ENCODE measurements around the gene CNTN5.

The CNTN5 gene

GRCh38 chr11:99631618-99632017 is 610.9 kb downstream of the CNTN5 start:
- DNase-seq (ENCODE audit: low spot score): no peak

- no peak for DNase-seq (ENCODE audit: low spot score)
These were observed 612.2 kb downstream of the CNTN5 start for GRCh38 chr11:99632969-99633368.

GRCh38 chr11:99634581-99634980 is 613.8 kb downstream of the CNTN5 start:
- DNase-seq (ENCODE audit: low spot score): no peak

GRCh38 chr11:99638073-99638553 is 617.4 kb downstream of the CNTN5 start:
- no peak for DNase-seq (ENCODE audit: low spot score)

- no peak for DNase-seq (ENCODE audit: low spot score)
These were observed 619.9 kb downstream of the CNTN5 start for GRCh38 chr11:99640671-99641070.

- DNase-seq (ENCODE audit: low spot score): no peak
These were observed 625.2 kb downstream of the CNTN5 start for GRCh38 chr11:99645934-99646333.

GRCh38 chr11:99670067-99670676 is 649.4 kb downstream of the CNTN5 start:
- no peak for DNase-seq (ENCODE audit: low spot score)

- DNase-seq (ENCODE audit: low spot score): no peak
These were observed 651.2 kb downstream of the CNTN5 start for GRCh38 chr11:99671808-99672409.

GRCh38 chr11:99676292-99676691 is 655.5 kb downstream of the CNTN5 start:
- DNase-seq (ENCODE audit: low spot score): no peak

GRCh38 chr11:99682171-99682570 is 661.4 kb downstream of the CNTN5 start:
- DNase-seq (ENCODE audit: low spot score): no peak

GRCh38 chr11:99682646-99683045 is 661.9 kb downstream of the CNTN5 start:
- no peak for DNase-seq (ENCODE audit: low spot score)

GRCh38 chr11:99683933-99684332 is 663.2 kb downstream of the CNTN5 start:
- DNase-seq (ENCODE audit: low spot score): no peak

GRCh38 chr11:99686838-99687237 is 666.1 kb downstream of the CNTN5 start:
- no peak for DNase-seq (ENCODE audit: low spot score)

- no peak for DNase-seq (ENCODE audit: low spot score)
These were observed 666.6 kb downstream of the CNTN5 start for GRCh38 chr11:99687320-99687719.

GRCh38 chr11:99693941-99694492 is 673.3 kb downstream of the CNTN5 start:
- DNase-seq (ENCODE audit: low spot score): no peak

- DNase-seq (ENCODE audit: low spot score): no peak
These were observed 674.4 kb downstream of the CNTN5 start for GRCh38 chr11:99695106-99695505.

- DNase-seq (ENCODE audit: low spot score): no peak
These were observed 686.1 kb downstream of the CNTN5 start for GRCh38 chr11:99706848-99707247.

- no peak for DNase-seq (ENCODE audit: low spot score)
These were observed 688.4 kb downstream of the CNTN5 start for GRCh38 chr11:99708928-99709672.

- DNase-seq (ENCODE audit: low spot score): no peak
These were observed 695.6 kb downstream of the CNTN5 start for GRCh38 chr11:99716302-99716701.

GRCh38 chr11:99718291-99718690 is 697.5 kb downstream of the CNTN5 start:
- DNase-seq (ENCODE audit: low spot score): no peak

GRCh38 chr11:99739464-99740089 is 718.8 kb downstream of the CNTN5 start:
- DNase-seq (ENCODE audit: low spot score): no peak

- no peak for DNase-seq (ENCODE audit: low spot score)
These were observed 721.8 kb downstream of the CNTN5 start for GRCh38 chr11:99742501-99742900.

GRCh38 chr11:99759787-99760186 is 739.0 kb downstream of the CNTN5 start:
- DNase-seq (ENCODE audit: low spot score): no peak
